Activated CD4-positive, alpha-beta memory T cell treated with anti-CD3 and anti-CD28 coated beads, Interleukin-2, amount 10 ng/mL, durations not matched to agents 7 days and 5 days (primary cell): ENCODE results near the gene TCF7L1. TPM values are rescaled to one million over a fixed set of nuclear protein-coding genes. Genes with fewer than 3 reads are reported as not detected.
"Not testable (repeated sequence)": the region's sequence is repeated elsewhere in the genome, so short reads cannot be mapped to it uniquely, and the experiment has no call there.

ENCODE experiments used
- CTCF ChIA-PET: fragments of 350-600 bp; sonication (Branson Sonifier 250); formaldehyde crosslinking; loops from one replicate; lab custom pipeline; 2021; ENCODE audit warnings: antibody characterized with exemption, inconsistent platforms; lab: Charles Lee
- POLR2A ChIA-PET: fragments of 350-600 bp; sonication (Branson Sonifier 250); formaldehyde crosslinking; loops from one replicate; lab custom pipeline; 2021; ENCODE audit warnings: antibody characterized with exemption; lab: Charles Lee
- DNase-seq: peaks from one replicate; pipeline ENCODE4 v3.0.0-alpha.2; 2020
- H3K27ac Mint-ChIP-seq: one replicate; pipeline ENCODE4 v1.8.0; 2021; ENCODE audit warnings: mild to moderate bottlenecking, mixed read lengths
- H3K27me3 Mint-ChIP-seq: one replicate; pipeline ENCODE4 v1.8.0; 2021; ENCODE audit warnings: mixed read lengths
- H3K36me3 Mint-ChIP-seq: one replicate; pipeline ENCODE4 v1.8.0; 2021; ENCODE audit warnings: low read depth, mixed read lengths
- H3K4me1 Mint-ChIP-seq: one replicate; pipeline ENCODE4 v1.8.0; 2021; ENCODE audit warnings: mixed read lengths
- H3K4me3 Mint-ChIP-seq: one replicate; pipeline ENCODE4 v1.8.0; 2021; ENCODE audit warnings: mild to moderate bottlenecking, mixed read lengths
- H3K9me3 Mint-ChIP-seq: one replicate; pipeline ENCODE4 v1.8.0; 2021; ENCODE audit warnings: mixed read lengths
- total RNA-seq, 2 experiments: library from RNA; stranded (reverse); gene quantifications; one replicate each; pipeline ENCODE4 v1.2.3, GENCODE V29; 2021

TCF7L1 gene
- total RNA-seq, 2 experiments from 2014 or later, result 0.08 TPM; not detected in 1

- Mint-ChIP-seq H3K4me1 (no peaks in the 10 kb centered on the region), H3K9me3 (no peaks in the 10 kb centered on the region), H3K36me3 (peaks cover 21% of the 10 kb centered on the region), H3K27me3 (peaks cover 12% of the 10 kb centered on the region), H3K27ac (no peak overlapping the region), H3K4me3 (no peak overlapping the region)
- no peak for DNase-seq
- CTCF ChIA-PET, result interaction anchor here (1.1 kb wide), 1 partner anchor 13 kb away, joined by 3 read pairs; the partner anchor contains the start of gene ELMOD3
- POLR2A ChIA-PET, result interaction anchor here (0.8 to 5.7 kb wide), 3 partner anchors 10 to 14 kb away, joined by 3 to 28 read pairs (median 5); partner anchors contain the start of genes ELMOD3, RETSAT and TGOLN2
Observed at GRCh38 chr2:85341269-85342029, 208.3 kb downstream of the TCF7L1 start.

- Mint-ChIP-seq H3K9me3 (no peaks in the 10 kb centered on the region), H3K27ac (no peak overlapping the region), H3K36me3 (peaks cover 25% of the 10 kb centered on the region), H3K4me3 (no peak overlapping the region), H3K4me1 (no peaks in the 10 kb centered on the region), H3K27me3 (peaks cover 12% of the 10 kb centered on the region)
- no peak for DNase-seq
- CTCF ChIA-PET, result interaction anchor here (1.1 to 1.2 kb wide), 2 partner anchors 13 to 42 kb away, joined by 3 read pairs; partner anchors contain the start of gene ELMOD3
- POLR2A ChIA-PET, result interaction anchor here (0.8 to 5.7 kb wide), 3 partner anchors 9 to 15 kb away, joined by 3 to 28 read pairs (median 5); partner anchors contain the start of genes ELMOD3, RETSAT and TGOLN2
Observed at GRCh38 chr2:85342156-85342555, 209.0 kb downstream of the TCF7L1 start.

GRCh38 chr2:85343207-85343895 lies 210.2 kb downstream of the TCF7L1 start:
- not testable (repeated sequence) for H3K9me3 Mint-ChIP-seq, H3K27me3 Mint-ChIP-seq, DNase-seq, H3K27ac Mint-ChIP-seq, H3K4me3 Mint-ChIP-seq, H3K4me1 Mint-ChIP-seq
- peaks cover 32% of the 10 kb centered on the region for H3K36me3 Mint-ChIP-seq
- CTCF ChIA-PET, result interaction anchor here (1.2 kb wide), 1 partner anchor 43 kb away, joined by 3 read pairs; no protein-coding TSS in a partner anchor
- POLR2A ChIA-PET, result interaction anchor here (0.8 kb wide), 1 partner anchor 27 kb away, joined by 4 read pairs; no protein-coding TSS in a partner anchor

- Mint-ChIP-seq H3K27me3 (no peaks in the 10 kb centered on the region), H3K27ac (no peak overlapping the region), H3K4me3 (no peak overlapping the region), H3K4me1 (no peaks in the 10 kb centered on the region), H3K36me3 (peaks cover 37% of the 10 kb centered on the region), H3K9me3 (no peaks in the 10 kb centered on the region)
- ChIA-PET CTCF (no interaction called here), POLR2A (no interaction called here)
- no peak for DNase-seq
Observed at GRCh38 chr2:85344356-85344954, 211.3 kb downstream of the TCF7L1 start.

GRCh38 chr2:85347599-85347998 lies 214.4 kb downstream of the TCF7L1 start:
- no peak for DNase-seq
- no peak overlapping the region for H3K4me3 Mint-ChIP-seq
- H3K27me3 Mint-ChIP-seq, result no peaks in the 10 kb centered on the region
- POLR2A ChIA-PET, result interaction anchor here (14.8 kb wide), 1 partner anchor 24 kb away, joined by 234 read pairs; the partner anchor contains the start of gene TGOLN2
- H3K9me3 Mint-ChIP-seq, result no peaks in the 10 kb centered on the region
- CTCF ChIA-PET, result interaction anchor here (1.1 kb wide), 1 partner anchor 9 kb away, joined by 4 read pairs; no protein-coding TSS in a partner anchor
- peaks cover 8% of the 10 kb centered on the region for H3K4me1 Mint-ChIP-seq
- H3K27ac Mint-ChIP-seq, result peak overlapping the region; percentile 23
- H3K36me3 Mint-ChIP-seq, result peaks cover 52% of the 10 kb centered on the region

GRCh38 chr2:85353876-85354285 lies 220.7 kb downstream of the TCF7L1 start:
- Mint-ChIP-seq H3K36me3 (peaks cover 52% of the 10 kb centered on the region), H3K27ac (peak overlapping the region; percentile 93), H3K4me3 (peak overlapping the region; percentile 99), H3K4me1 (peaks cover 43% of the 10 kb centered on the region), H3K9me3 (no peaks in the 10 kb centered on the region), H3K27me3 (no peaks in the 10 kb centered on the region)
- CTCF ChIA-PET, result interaction anchor here (1.1 to 2.1 kb wide), 7 partner anchors 17 to 283 kb away, joined by 3 to 10 read pairs (median 5); partner anchors contain the start of genes MAT2A and TGOLN2
- DNase-seq, result no peak
- POLR2A ChIA-PET, result interaction anchor here (0.6 to 14.8 kb wide), 27 partner anchors 12 to 384 kb away, joined by 3 to 234 read pairs (median 7); partner anchors contain the start of genes CAPG, GGCX, MAT2A and SH2D6

GRCh38 chr2:85354286-85355072 lies 221.3 kb downstream of the TCF7L1 start, which contains the start of the genes ELMOD3 and RETSAT:
Gene ELMOD3 (plus strand): TSS chr2:85354769. CDS start chr2:85357199, 2,430 bp downstream.
Gene RETSAT (minus strand): TSS chr2:85354528. CDS start chr2:85354507, 21 bp downstream.
- Mint-ChIP-seq H3K36me3 (peaks cover 49% of the 10 kb centered on the region), H3K27me3 (no peaks in the 10 kb centered on the region), H3K9me3 (no peaks in the 10 kb centered on the region), H3K4me1 (peaks cover 45% of the 10 kb centered on the region), H3K27ac (peak within 1 kb of the TSS; percentile 93), H3K4me3 (peak within 1 kb of the TSS; percentile 99)
- ChIA-PET POLR2A (interaction anchor here (0.6 to 14.8 kb wide), 31 partner anchors 8 to 1086 kb away, joined by 3 to 234 read pairs (median 7); partner anchors contain the start of genes CAPG, GGCX, KDM3A and MAT2A), CTCF (interaction anchor here (0.9 to 2.1 kb wide), 8 partner anchors 13 to 283 kb away, joined by 3 to 10 read pairs (median 4); partner anchors contain the start of genes MAT2A and TGOLN2)
- peak; percentile 98 for DNase-seq

GRCh38 chr2:85355073-85355410 lies 221.8 kb downstream of the TCF7L1 start:
- Mint-ChIP-seq H3K9me3 (no peaks in the 10 kb centered on the region), H3K4me3 (peak overlapping the region; percentile 99), H3K36me3 (peaks cover 47% of the 10 kb centered on the region), H3K4me1 (peaks cover 45% of the 10 kb centered on the region), H3K27ac (peak overlapping the region; percentile 93), H3K27me3 (no peaks in the 10 kb centered on the region)
- CTCF ChIA-PET, result interaction anchor here (0.9 to 2.1 kb wide), 6 partner anchors 14 to 282 kb away, joined by 3 to 10 read pairs (median 6); partner anchors contain the start of gene TGOLN2
- no peak for DNase-seq
- POLR2A ChIA-PET, result interaction anchor here (0.6 to 14.8 kb wide), 24 partner anchors 9 to 1086 kb away, joined by 3 to 234 read pairs (median 8); partner anchors contain the start of genes CAPG, GGCX, KDM3A and MAT2A

GRCh38 chr2:85355521-85355920 lies 222.3 kb downstream of the TCF7L1 start:
- ChIA-PET POLR2A (interaction anchor here (0.6 to 14.8 kb wide), 16 partner anchors 9 to 1085 kb away, joined by 3 to 234 read pairs (median 10); partner anchors contain the start of genes CAPG, GGCX, KDM3A and MAT2A), CTCF (interaction anchor here (0.9 to 1.6 kb wide), 3 partner anchors 14 to 64 kb away, joined by 3 to 8 read pairs (median 8); partner anchors contain the start of gene TGOLN2)
- Mint-ChIP-seq H3K36me3 (peaks cover 42% of the 10 kb centered on the region), H3K27me3 (no peaks in the 10 kb centered on the region), H3K4me3 (peak overlapping the region; percentile 99), H3K4me1 (peaks cover 45% of the 10 kb centered on the region), H3K27ac (peak overlapping the region; percentile 11), H3K9me3 (no peaks in the 10 kb centered on the region)
- DNase-seq, result no peak

GRCh38 chr2:85356186-85356585 lies 223.0 kb downstream of the TCF7L1 start:
- no peaks in the 10 kb centered on the region for H3K9me3 Mint-ChIP-seq
- POLR2A ChIA-PET, result interaction anchor here (3.6 to 14.8 kb wide), 2 partner anchors 33 to 63 kb away, joined by 26 to 234 read pairs; partner anchors contain the start of genes SH2D6 and TGOLN2
- CTCF ChIA-PET, result no interaction called here
- H3K4me1 Mint-ChIP-seq, result peaks cover 43% of the 10 kb centered on the region
- H3K27me3 Mint-ChIP-seq, result no peaks in the 10 kb centered on the region
- H3K4me3 Mint-ChIP-seq, result peak overlapping the region; percentile 99
- H3K27ac Mint-ChIP-seq, result no peak overlapping the region
- H3K36me3 Mint-ChIP-seq, result peaks cover 38% of the 10 kb centered on the region
- DNase-seq, result no peak

- ChIA-PET POLR2A (interaction anchor here (1.0 to 14.8 kb wide), 2 partner anchors 34 to 181 kb away, joined by 4 to 234 read pairs; partner anchors contain the start of genes MAT2A and TGOLN2), CTCF (interaction anchor here (0.6 to 1.0 kb wide), 5 partner anchors 12 to 730 kb away, joined by 3 to 5 read pairs (median 3); no protein-coding TSS in a partner anchor)
- H3K4me3 Mint-ChIP-seq, result no peak overlapping the region
- no peak overlapping the region for H3K27ac Mint-ChIP-seq
- H3K27me3 Mint-ChIP-seq, result no peaks in the 10 kb centered on the region
- peaks cover 36% of the 10 kb centered on the region for H3K4me1 Mint-ChIP-seq
- DNase-seq, result no peak
- peaks cover 43% of the 10 kb centered on the region for H3K36me3 Mint-ChIP-seq
- H3K9me3 Mint-ChIP-seq, result no peaks in the 10 kb centered on the region
Observed at GRCh38 chr2:85357736-85358135, 224.5 kb downstream of the TCF7L1 start.
